NCI-H446 treated with DMSO at 0.1 percent for 48 hours (cell line): Measurements from ENCODE around the gene STRN.
"Not testable (repeated sequence)": the region's sequence is repeated elsewhere in the genome, so short reads cannot be mapped to it uniquely, and the experiment has no call there.

ENCODE experiments used
- DNase-seq: peaks from one replicate; lab custom pipeline; 2025; lab: John Stamatoyannopoulos, UW

The STRN gene

DNA sequence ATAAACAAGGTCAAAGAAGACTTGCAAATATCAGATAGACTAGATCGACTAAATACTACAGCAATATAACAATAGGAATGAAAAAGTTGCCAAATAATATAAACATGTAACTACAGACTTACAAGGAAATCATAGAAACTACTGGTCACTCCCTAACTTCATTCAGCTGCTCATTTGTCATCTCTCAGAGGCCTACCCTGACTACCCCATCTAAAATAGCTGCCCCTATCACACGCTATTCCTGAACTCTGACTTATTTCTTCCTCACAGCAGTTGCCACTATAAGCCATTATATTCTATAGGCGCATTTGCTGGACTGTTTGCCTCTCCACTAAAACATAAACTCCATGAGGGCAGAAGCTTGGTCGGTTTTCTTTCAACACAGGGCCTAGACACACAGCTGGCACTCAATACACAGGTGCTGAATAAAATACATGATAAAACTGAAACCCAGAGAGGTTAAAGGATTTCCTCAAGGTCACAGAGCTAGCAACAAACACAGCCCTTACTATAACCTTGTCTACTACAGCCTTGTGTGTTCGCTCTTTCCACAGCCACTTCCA is 1.8 kb downstream of the STRN start:
- DNase-seq = no peak

DNA sequence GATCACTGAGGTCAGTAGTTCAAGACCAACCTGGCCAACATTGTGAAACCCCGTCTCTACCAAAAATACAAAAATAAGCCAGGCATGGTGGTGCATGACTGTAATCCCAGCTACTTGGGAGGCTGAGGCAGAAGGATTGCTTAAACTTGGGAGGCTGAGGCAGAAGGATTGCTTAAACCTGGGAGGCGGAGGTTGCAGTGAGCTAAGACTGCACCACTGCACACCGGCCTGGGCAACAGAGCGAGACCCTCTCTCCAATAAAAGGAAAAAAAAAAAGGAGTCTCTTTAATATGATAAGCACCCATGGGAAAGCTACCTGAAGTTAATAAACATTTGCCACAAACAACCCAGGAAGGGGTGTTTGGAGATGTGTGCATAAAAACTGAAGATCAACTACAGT is 2.6 kb downstream of the STRN start:
- no peak for DNase-seq

DNA sequence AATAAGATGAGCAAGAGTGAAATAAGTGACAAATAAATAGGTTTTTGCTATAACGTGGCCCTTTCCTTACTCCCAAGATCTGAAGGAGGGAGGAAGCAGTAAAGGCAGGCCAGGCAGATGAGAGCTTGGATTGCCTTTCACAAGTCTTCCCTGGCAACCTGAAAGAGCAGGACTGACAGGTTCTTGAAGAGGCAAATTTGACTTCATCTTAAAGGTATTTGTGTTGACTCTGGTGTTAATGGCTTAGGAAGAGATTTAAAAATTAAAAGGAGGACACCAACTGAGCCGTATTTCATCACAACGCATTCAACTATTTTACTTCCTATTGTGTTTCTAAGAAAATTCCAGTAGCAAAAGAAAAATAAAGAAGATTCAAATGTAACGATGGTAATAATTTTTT is 3.2 kb downstream of the STRN start:
- no peak for DNase-seq

DNA sequence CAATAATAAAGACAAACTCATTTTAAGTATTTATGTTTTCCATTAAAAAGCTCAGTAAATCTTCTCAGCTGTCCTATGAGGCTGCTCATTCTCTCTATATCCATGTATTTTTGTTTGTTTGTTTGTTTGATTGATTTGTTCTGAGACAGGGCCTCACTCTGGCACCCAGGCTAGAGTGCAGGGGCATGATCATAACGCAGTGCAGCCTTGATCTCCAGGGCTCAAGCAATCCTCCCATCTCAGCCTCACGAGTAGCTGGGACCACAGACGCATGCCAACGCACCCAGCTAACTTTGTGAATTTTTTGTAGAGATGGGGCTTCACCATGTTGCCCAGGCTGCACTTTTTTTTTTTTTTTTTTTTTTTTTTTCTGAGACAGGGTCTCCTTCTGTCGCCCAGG is 5.6 kb downstream of the STRN start:
- DNase-seq = no peak

DNA sequence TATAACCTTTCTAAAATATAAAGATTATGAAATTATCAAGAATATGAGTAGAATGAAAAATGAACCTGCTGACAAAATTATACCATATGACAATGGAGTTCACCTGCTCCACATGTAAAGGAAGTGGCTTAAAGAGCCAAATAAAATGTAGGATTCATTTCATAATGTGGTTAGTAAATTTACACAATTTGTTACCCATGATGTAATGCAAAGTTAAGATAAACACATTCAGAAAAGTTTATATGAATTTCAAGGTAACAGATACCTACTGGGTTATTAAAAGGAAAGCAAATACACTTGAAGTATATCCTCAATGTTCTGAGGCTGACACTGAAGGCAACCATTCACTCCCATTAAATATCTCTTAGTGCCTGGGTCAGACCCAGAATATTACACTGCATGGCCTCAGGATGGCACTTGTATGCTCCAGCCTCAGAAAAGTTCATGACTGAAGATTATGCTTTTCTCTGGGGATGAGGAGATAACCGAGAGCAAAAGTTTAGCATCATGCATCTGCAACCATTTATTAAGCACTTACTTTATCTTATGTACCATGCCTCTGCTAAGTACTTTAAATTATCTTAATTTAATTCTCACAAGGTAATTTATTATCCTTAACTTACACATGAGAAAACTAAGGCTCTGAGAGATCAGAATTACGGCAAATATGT is 6.2 kb downstream of the STRN start:
- no peak for DNase-seq

DNA sequence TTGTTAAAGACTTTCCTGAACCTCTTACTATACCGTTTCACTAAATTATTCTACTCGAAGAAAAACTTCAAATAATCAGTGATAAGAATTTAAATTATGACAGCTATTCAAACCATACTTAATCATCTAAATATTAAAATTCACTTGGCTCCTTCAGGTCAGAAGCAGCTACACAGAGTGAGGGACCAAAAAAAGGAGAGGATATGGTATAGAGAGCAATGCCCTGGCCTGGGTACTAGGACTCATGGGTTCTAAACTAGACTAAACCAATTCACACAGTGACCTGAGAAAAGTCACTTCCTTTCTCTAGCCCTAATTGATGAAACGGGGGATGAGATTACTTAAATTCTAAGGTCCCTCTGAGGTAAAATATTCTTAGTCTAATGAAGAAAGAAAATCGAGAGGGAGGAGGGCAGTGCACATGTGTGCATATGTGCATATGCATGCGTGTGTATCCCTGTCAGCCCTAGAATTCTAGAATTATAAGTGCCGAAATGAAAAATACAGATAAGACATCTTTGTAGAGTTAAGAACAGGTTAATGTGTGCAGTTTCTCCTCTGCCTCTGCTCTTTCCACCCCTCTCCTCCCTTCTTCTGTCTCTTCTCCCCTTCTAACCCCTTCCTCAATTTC is 11.2 kb downstream of the STRN start:
- no peak for DNase-seq

DNA sequence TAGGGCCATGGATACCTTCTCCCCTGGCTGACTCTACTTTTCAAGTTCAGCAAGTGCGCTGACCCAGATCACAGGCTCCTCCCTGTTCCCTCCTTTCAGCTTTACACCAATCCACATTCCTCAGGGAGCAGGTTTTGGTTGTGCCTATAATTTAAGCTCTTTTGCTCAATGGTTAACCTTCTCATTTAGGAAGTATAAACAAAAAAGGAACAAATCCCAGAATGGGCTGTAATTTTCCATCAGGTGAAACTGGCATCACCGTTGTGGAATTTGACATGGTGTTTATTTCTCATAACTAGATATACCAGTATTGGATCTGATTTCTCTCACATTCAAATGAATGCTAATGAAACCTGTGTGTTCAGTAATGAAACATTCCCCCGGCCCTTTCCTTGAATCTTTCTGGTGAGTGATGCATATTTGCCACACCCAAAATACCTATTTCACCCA is 13.6 kb downstream of the STRN start:
- DNase-seq = no peak

DNA sequence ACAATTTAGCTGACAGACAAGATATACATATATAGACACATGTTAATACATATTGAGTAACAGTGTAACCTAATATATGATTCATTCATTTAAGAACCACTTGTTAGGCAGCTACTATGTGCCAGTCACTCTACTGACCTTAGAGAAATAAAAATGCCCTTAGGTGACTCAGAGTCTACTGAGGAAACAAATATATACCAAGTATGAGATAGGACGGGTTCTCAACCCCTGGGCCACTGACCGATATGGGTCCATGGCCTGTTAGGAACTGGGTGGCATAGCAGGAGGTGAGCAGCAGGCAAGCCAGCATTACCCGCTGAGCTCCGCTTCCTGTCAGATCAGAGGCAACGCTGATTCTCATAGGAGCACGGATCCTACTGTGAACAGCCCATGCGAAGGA is 14.8 kb downstream of the STRN start:
- no peak for DNase-seq

DNA sequence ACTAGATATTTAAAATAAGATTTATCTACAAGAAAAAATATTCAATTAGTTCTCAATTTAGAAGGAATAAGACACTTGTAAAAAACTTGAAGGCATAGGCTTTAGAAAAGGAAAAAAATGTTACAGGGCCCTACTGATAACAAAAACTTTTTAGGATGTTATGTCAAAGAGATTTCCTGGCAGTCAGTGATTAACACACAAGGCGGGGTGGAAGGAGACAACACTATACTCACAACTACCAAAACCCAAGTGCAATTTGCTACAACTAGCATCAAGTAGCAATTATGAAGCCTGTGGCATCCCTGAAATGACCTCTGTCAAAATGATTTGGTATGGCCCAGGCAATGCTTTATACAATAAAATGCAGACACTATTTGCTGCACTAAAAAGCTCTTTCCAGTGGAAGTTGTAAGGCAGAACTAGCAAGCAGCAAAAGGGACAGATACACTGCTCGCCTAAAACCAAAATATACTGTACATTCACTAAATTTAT is 15.3 kb downstream of the STRN start:
- no peak for DNase-seq

DNA sequence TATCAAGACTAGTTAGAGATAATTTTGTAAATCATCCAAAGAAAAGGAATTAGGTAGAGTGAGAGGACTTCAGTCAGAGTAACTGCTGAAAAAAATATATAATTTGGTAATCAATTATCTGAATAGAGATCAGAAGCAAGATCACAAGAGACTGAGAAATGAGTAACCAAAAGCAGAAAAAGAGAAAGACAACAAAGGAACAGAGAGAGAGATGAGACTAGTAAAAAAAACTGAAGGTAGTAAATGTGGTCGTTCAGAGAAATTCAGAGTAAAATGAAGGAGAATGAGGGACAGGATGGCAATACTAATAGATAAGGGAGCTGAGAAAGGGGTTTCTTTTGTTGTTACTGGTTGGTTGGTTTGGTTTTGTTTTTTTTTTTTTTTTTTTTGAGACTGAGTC is 16.5 kb downstream of the STRN start:
- DNase-seq = no peak

DNA sequence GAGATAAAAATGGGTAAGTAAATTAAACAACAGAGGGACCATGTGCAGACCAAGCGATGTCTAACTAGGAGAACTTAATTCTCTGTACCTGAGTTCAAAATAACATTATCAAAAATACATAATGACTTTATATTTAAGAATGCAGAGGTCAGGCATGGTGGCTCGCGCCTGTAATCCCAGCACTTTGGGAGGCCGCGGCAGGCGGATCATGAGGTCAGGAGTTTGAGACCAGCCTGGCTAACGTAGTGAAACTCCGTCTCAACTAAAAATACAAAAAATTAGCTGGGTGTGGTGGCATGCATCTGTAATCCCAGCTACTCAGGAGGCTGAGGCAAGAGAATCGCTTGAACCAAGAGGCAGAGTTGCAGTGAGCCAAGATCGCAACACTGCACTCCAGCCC is 21.1 kb downstream of the STRN start:
- not testable (repeated sequence) for DNase-seq

DNA sequence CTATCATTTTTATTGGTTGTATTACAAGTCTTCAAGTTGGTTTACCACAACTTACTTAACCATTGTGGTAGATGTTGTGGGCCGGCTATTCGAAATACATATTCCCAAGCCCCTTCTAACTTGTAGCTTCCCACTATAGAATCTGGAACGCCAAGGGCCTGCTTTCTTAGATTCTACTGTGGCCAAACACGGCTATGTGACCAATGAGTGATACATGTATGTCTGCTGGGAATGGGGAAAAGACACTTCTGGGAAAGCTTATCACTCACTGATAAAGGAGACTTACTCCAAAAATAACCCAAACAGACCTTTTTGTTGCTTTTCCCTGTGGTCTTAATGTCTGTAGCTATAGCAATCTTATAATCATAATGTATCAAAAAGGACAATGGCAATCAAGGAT is 24.5 kb downstream of the STRN start:
- DNase-seq = no peak

DNA sequence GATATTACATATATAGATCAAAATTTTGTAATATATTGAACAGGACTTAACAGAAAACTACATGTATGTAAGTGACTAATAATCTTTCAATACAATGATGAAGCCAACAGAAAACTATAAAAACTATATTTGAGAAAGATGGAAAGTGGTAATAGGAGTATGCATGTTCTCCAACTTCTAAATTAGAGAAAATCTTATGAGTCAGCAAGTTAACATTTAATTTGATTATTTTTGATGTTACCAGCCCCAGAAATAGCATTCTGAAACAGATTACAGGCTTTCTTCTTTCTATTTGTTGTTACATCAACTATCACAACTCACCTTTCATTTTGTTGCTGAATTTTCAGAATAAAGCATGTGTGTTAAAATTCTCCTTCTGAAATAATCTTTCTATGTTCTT is 29.8 kb downstream of the STRN start:
- DNase-seq = not testable (repeated sequence)

DNA sequence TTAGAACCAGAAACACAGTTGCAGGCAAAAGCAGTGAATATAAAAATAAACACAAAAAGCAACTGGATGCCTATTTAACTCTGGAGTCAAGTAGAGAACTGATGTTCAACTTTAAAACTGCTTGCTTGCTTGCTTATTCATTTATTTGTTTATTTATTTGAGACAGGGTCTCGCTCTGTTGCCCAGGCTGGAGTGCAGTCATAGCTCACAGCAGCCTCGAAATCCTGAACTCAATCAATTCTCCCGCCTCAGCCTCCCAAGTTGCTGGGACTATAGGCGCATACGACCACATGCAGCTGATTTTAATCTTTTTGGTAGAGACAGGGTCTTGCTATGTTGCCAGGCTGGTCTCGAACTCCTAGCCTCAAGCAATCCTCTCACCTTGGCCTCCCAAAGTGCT is 34.6 kb downstream of the STRN start:
- not testable (repeated sequence) for DNase-seq

DNA sequence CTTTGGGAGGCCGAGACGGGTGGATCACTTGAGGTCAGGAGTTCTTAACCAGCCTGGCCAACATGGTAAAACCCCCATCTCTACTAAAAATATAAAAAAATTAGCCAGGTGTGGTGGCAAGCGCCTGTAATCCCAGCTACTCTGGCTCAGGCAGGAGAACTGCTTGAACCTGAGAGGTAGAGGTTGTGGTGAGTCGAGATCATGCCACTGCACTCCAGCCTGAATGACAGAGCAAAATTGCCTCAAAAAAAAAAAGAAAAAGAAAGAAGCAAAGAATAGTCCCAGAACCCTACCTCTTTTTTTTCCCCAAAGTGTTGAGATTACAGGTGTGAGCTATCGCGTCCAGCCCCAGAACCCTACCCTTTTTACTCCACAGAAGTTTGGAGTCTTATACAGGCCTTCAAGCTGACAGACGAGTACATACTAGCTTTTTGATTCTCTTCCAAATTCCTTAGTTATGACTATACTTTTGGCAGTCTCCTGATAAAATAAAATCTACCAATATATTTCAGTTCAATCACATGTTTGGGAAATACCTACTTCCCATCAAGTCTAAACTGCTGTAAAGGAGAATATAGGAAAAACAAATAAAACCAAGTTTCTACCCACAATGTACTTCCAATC is 35.4 kb downstream of the STRN start:
- peak; percentile 2 for DNase-seq

DNA sequence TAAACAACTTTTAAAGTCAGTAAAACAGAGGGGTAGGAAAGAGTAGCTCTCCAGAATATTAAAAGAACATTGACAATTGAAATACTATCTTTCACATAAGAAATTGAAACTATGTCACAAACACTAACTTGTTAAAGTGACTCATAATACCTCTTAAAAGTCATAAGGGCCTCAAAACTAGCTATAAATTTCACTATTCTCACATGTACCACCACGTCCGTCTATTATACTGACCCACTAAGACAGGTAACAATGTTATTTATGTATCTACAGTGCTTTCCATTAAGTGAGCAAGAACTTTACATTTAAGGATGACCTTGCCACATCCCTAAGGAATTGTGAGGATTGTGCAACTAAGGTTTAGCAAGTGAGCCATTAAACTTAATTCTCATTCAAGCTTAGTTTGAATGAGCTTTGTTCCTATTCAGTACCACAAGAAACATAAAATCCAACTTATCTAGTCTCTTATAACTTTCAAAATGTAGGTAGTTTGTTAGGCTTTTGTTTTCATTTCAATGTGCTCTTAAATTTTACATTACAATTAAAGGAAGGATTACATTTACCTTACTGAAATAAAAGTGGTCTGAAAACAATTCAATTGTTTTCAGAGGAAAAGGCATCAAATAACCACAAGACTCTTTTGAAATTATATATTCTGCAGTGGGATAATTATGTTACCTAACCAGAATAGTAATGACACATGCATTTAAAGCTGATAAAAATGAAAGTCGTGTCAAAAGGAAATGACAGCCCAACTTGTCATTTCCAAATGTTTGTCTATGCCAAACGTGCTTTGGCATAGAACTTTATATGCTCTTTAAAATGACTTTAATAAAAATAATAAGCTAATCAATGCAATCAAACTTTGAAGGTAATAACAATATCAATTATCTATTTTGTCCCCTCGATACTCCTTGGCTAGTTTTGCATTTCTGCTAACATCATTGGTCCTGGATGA is 39.9 kb downstream of the STRN start:
- not testable (repeated sequence) for DNase-seq

DNA sequence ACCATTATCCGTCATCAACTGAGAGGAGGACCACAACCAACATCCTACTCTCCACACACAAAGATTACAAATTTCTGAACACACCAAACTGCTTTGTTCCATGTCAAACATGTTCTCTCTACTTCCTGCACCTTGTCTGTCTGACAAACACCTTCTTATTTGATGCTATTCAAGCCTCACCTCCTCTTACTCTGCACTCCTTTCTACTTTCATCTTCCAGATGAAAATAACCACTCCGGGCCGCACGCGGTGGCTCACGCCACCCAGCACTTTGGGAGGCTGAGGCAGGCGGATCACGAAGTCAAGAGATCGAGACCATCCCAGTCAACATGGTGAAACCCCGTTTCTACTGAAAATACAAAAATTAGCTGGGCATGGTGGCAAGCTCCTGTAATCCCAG is 43.7 kb downstream of the STRN start:
- DNase-seq = not testable (repeated sequence)

DNA sequence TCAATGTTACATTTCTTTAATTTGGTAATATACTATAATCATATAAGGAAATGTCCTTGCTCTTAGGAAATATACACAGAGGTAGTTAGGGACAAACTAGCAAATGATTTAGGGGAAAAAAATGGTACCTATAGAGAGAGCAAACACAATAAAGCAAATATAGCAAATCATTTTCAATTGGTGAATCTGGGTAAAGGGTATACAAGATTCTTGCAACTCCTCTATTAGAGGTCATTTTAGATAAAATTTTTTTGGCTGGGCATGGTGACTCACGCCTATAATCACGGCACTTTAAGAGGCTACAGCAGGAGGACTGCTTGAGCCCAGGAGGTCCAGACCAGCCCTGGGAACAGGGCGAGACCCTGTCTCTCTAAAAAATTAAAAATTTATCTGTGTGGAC is 44.4 kb downstream of the STRN start:
- no peak for DNase-seq

DNA sequence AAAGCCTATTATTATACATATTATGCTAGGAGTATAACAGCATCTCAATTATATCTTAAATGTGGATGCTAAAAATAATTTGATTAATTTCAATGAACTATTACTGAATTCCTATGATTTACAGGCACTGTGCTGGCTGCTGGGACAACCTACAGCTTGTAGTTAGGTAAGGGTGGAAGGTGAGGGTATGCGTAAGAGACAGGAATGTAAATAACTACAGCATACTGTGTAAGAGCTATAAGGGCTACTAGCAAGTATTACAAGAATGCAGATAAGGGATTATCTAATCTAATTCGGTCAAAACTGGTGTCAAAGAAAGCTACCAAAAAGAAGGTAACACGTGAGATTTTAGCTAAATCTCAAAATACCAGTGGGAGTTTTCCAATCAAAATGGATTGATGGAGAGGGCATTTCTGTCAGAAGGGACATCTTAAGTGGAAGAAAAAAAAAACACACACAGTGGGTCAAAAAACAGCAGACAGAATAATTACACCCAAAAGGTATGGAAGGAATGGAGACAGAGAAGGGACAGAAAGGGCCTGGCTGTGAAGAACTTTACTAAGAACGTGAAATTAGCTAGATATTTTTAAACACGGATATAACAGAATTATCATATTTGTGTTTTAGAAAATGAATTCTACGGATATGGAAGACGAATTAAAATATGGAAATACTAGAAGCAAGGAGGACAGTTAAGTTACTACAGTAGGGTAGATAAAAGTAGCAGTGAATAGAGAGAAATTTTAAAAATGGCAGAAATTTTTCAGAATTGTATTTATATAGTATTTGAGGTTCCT is 47.1 kb downstream of the STRN start:
- no peak for DNase-seq

DNA sequence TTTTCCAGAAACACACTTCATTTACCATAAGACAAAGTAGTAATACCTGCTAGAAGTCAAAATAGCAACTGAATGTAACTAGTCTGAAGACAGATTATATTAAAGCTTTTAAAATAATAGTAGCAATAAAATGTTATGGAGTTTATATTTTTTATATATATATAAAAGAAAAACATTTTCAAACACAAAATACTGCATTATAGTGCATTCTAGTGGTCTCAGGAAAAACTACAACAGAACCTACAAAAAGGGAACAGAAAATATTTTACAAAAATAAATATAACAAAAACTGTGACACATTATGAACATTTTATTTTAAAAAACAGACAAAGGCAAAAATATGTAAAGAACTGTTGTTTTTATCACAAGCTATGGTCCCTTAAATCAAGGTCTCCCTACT is 48.0 kb downstream of the STRN start:
- DNase-seq = no peak

DNA sequence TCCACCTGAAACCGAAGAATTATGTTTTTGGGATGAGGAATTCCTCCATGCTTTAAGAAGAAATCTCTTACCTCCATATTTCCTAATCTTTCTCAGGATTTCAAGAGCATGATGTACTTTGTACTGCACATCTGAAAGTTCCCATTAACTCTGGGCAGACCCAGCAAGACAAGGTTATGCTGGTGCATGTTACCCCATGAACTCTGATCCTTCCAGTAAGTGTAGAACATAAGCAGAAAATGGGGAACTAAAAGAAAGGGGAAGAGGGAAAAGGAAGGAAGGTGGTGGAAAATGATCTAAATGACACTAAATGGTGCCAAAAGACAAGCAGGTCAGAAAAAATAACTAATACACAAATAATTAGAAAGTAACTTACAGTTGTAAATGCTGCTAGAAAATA is 50.7 kb downstream of the STRN start:
- DNase-seq = no peak
